GM08714 (cell line): ENCODE results near the gene TERT.
"Not testable (repeated sequence)": the region's sequence is repeated elsewhere in the genome, so short reads cannot be mapped to it uniquely, and the experiment has no call there.

Experiments used
- H3K4me3 ChIP-seq: fragments of 200-500 bp; sonication (Bioruptor generic); 2 replicates; pipeline ENCODE4 v1.5.1; 2014; ENCODE audit warnings: mild to moderate bottlenecking, low read length, inconsistent platforms
- ZNF274 ChIP-seq: IDR thresholded peaks from 2 replicates; pipeline ENCODE4 v1.6.1; 2012; ENCODE audit warnings: mild to moderate bottlenecking, low read depth, low read length

TERT gene

DNA sequence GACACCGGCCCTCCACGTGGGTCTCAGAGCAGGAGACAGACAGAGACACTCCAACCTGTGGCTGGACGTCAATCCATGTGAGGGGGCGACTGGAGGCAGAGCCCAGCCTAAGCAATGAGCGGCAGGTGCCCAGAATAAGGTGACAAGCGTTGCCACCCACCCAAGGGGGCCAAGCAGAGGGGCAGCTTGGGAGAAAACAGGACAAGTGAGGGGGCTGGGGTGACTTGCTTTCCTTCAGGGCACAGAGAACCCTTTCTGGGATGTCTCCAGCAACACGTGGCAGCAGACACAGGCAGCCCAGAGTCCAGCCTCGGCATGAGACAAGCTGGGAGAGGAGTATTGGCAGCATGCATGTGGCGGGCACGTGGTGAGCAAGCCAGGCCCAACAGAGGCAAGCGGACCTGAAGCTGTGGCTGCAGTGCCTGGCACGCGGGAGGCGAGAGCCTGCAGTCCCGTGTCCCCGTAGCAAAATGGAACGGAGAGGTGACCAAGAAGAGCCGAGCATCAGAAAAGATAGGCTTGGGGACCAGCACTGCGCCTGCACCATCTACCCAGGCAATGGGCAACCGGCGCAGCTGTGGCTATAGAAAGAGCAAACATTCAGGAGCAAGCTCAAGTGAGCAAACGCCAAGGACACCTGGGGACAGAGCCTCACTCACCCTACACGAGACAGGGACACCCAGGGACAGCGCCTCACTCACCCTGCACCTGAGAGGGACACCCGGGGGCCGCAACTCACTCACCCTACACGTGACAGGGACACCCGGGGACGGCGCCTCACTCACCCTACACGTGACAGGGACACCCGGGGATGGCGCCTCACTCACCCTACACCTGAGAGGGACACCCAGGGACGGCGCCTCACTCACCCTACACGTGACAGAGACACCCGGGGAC lies 6.2 kb downstream of the TERT start:
- H3K4me3 ChIP-seq, result no peak overlapping the region
- TF ChIP-seq ZNF274, result no peak

GRCh38 chr5:1285883-1286291 lies 9.0 kb downstream of the TERT start:
- no peak for TF ChIP-seq ZNF274
- no peak overlapping the region for H3K4me3 ChIP-seq

DNA sequence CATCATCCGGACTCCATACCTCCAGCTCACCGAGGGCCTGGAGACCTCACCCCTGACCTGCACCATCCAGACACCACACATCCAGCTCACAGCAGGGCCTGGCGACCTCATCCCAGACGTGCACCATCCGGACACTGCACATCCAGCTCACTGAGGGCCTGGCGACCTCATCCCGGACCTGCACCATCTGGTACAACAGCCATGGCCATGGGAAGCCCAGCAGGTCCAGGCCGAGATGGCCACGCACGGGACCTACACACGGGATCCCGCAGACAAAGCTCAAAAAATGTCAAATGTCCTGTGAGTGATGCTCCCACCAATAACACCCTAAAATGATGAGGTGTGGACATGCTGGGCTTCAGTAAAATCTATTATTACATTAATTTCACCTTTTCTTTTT lies 9.7 kb downstream of the TERT start:
- no peak for TF ChIP-seq ZNF274
- no peak overlapping the region for H3K4me3 ChIP-seq

DNA sequence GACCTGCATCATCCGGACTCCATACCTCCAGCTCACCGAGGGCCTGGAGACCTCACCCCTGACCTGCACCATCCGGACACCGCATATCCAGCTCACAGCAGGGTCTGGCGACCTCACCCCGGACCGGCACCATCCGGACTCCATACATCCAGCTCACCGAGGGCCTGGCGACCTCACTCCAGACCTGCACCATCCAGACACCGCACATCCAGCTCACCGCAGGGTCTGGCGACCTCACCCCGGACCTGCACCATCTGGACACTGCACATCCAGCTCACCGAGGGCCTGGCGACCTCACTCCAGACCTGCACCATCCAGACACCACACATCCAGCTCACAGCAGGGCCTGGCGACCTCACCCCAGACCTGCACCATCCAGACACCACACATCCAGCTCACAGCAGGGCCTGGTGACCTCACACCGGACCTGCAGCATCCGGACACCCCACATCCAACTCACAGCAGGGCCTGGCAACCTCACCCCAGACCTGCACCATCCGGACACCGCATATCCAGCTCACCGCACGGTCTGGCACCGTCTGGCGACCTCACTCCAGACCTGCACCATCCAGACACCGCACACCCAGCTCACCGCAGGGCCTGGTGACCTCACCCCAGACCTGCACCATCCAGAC lies 10.4 kb downstream of the TERT start:
- H3K4me3 ChIP-seq, result not testable (repeated sequence)

GRCh38 chr5:1283729-1284041 lies 11.2 kb downstream of the TERT start:
- H3K4me3 ChIP-seq, result not testable (repeated sequence)

- H3K4me3 ChIP-seq, result not testable (repeated sequence)
Observed at GRCh38 chr5:1282993-1283728, 11.7 kb downstream of the TERT start.

- no peak for TF ChIP-seq ZNF274
- no peak overlapping the region for H3K4me3 ChIP-seq
Observed at GRCh38 chr5:1282131-1282992, 12.5 kb downstream of the TERT start.

DNA sequence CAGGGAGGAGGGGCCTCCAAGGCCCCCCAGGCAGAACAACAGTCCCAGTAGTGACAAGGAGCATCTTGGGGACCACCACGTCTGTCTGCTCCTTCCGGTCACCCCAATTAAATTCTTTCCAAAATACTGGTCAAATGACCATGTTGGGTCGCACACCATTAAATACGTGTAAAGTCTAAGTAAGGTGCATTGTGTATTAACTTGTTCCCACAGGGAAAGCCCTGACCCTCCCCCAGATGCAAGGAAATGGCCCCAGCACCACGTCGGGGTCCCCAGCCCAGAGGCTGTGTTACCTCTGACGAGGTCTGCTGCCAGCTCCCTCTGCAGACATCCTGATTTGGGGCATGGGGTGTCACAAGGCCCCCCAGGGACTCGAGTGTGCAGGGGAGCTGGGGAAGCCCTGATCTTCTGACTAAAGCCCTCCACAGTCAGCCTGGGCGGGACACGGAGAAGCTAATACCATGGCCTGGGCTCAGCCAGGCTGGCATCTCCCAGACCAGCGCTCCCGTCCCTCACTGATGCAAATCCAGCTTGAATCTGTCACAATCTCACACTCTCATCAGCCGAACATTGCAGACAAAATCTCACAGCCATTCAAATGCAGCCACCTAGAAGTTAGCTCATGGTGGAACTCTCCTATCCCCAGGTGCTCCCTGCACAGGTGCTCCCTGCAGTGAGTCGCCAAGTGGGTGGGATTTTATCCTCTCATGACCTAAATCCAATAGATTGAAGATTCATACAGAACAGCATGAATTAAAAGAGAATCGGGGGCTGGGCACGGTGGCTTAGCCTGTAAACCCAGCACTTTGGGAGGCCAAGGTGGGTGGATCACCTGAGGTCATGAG lies 13.6 kb downstream of the TERT start:
- no peak for TF ChIP-seq ZNF274
- H3K4me3 ChIP-seq, result no peak overlapping the region

DNA sequence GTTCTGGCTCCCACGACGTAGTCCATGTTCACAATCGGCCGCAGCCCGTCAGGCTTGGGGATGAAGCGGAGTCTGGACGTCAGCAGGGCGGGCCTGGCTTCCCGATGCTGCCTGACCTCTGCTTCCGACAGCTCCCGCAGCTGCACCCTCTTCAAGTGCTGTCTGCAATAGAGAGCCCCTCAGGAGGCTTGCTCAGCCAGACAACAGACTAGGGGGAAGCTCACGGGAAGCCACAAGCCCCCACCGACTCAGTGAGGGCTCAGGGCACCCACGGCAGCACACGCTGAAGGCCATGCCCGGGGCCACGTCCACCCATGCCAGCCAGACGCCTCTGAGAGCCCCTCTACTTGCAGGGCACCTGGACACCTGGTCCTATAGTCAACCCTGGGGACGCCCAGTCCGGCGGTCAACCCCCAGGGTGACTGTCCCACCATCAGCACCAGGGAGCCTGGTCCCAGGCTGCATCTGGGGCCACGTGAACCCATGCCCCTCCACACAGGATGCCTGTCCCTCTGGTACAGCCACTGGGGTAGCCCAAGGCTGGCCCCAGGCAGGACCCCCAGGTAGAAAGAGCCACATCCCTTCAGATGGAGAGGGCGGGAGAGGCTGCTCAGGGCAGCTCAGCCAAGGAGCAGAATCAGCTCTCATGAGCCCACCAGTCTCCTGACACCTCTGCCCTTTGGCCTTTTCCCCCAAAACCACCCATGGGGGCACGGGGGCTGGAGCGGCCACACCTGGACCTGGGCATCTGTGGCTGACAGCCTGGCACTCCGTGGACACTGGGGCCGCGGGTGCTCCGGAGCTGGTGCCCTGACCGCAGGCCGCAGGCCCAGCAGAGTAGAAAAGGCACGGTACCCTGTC lies 14.5 kb downstream of the TERT start:
- no peak overlapping the region for H3K4me3 ChIP-seq
- no peak for TF ChIP-seq ZNF274

GRCh38 chr5:1279443-1280151 lies 15.3 kb downstream of the TERT start:
- no peak for TF ChIP-seq ZNF274
- H3K4me3 ChIP-seq, result no peak overlapping the region

DNA sequence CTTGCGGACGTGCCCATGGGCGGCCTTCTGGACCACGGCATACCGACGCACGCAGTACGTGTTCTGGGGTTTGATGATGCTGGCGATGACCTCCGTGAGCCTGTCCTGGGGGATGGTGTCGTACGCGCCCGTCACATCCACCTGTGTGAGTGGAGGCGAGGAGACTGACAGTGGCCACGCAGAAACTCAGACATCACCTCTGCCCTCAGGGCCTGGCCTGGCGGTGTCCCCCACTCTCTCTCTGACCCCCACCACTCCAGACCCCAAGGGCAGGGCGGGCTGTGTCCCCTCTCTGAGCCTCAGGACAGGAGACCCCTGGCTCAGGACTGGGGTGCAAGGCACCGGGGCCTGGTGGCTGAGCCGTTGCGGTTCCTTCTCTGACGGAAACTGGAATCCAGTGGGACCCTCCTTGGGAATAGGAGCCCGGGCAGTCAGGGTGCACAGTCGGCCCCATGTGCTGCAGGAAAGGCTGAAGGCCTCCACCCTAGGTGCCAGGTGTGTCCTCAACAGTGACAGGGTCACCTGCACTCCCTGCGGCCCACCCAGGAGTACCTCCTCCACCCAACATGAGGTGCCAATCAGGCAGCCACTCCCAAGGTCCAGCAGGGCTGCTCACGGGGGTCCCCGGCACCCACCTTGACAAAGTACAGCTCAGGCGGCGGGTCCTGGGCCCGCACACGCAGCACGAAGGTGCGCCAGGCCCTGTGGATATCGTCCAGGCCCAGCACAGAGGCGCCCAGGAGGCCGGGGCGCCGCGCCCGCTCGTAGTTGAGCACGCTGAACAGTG lies 16.0 kb downstream of the TERT start:
- TF ChIP-seq ZNF274, result no peak

DNA sequence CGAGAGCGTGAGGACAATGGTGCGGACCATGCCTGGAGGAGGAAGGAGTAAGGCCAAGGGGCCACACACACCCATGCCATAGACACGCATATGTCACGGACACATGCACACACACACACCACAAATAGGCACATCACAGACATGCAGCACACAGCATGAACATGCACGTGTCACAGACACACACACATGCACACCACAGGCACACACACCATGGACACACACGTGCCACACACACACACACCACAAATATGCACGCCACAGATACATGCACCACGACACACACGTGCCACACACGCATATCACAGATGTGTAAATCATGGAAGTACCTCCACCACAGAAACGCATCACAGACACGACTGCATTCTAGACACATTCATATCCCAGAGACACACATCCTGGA lies 16.7 kb downstream of the TERT start:
- no peak for TF ChIP-seq ZNF274
- H3K4me3 ChIP-seq, result no peak overlapping the region

More for the DNA sequence above, 16.0 kb downstream of the TERT start:
- no peak overlapping the region for H3K4me3 ChIP-seq
